GM20431 (cell line): ENCODE measurements around the gene COX6A1.

Experiments used
- in situ Hi-C: fragments of 300-500 bp; cut with MseI, MboI; formaldehyde crosslinking; loops from one replicate; pipeline ENCODE4 v1.15.0; 2020; ENCODE audit warnings: low sequenced_read_pairs; ENCODE audit not compliant: unreplicated experiment

Gene COX6A1

GRCh38 chr12:120489018-120489417 is 51.1 kb downstream of the COX6A1 start:
- in situ Hi-C loops, result no loop called here

- in situ Hi-C loops, result no loop called here
These were observed 52.4 kb downstream of the COX6A1 start for GRCh38 chr12:120490325-120490724.
